ENCODE data around the gene NPEPPS.

Gene NPEPPS

DNA sequence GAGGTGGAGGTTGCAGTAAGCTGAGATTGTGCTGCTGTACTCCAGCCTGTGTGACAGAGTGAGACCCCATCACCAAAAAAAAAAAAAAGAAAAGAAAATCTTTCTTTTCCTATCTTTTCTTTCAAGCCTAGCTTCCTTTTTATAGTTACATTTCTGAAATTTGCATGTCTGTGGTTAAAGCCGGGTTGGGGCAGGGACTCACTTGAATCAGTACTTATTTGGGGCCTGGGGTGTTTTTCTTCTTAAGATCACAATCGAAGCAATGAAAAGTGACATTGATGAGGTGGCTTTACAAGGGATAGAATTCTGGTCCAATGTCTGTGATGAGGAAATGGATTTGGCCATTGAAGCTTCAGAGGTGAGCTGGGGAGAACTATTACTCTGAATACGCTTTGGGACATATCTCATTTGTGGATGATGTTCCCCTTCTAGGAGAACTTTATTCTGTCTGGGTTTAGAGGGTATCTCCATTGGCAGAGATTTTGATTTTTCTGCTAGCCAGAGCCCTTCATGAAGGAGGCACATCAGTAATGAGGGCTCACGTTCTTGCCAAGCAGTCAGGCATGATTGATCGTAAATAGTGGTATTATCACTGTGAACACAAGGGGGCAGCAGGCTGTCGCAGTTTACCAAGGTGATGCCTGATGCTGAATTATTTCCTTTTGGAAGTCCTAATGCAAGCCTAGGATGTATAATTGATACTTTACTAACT, 133.2 kb downstream of the NPEPPS start:
- DNase-seq = peak; percentile 61
- ATAC-seq = peak; percentile 72

DNA sequence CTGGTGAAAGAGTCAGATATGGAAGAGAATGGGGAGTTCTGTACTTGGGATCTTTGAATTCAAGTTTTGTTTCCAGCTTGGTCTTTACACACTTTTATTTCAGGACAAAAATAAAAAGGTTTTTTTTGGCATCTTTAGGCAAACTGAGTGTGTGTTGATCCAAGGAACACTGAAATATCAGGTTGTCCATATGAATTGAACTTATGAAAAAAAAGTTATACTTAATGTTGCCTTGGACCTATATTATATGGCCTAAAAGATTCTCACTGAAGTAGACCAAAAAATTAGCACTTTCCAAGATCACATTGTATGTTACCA, 133.7 kb downstream of the NPEPPS start:
- ATAC-seq (no peak), DNase-seq (no peak)

DNA sequence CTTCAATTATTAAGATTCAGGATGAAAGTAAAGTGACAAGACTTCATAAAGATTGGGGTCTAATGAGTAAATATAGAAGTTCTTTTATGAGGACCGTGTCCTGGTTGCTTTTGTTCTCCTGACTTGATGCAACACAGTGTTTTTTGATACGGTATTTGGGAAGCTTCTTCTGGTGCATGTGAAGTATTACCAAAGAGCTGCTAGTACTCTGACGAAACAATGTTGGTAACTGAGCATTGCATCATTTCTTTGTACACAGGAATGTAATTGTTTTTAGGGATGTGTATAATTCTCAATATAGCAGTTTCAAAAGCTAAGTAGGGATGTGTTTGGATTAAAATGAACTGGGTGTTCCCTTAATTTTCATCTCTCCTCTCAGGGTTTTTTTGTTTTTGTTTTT, 134.7 kb downstream of the NPEPPS start:
- ATAC-seq (no peak), DNase-seq (no peak)

DNA sequence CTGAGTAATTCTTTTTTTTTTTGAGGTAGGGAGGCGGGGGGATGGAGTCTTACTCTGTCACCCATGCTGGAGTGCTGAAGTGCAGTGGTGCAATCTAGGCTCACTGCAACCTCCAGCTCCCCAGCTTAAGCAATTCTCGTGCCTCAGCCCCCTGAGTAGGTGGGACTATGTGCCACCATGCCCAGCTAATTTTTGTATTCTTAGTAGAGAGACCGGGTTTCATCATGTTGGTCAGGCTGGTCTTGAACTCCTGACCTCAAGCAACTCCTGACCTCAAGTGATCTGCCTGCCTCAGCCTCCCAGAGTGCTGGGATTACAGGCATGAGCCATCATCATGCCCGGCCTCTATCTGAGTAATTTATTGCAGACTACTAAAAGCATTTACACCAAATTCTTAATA, 138.2 kb downstream of the NPEPPS start:
- ATAC-seq (no peak), DNase-seq (no peak)

DNA sequence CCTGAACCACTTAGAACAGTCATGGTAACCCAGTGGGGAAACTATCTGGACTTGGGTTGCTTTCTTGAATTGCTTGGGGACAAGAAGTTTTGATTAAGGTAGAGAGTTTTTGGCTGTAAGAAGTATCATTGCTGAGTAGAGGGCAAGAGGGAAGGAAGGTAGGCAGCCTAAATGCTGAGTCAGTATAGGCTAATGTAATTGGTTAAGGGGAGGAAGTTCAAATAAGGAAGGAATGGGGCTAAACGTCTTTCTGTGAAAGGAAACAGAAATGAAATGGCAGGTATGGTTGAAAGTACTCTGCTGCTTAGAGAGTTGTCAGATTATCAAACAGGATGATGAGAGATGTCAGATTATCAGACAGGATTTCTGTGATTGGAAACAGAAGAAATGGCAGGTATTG, 139.2 kb downstream of the NPEPPS start:
- ATAC-seq (no peak), DNase-seq (no peak)

Data from stimulated activated naive CD8-positive, alpha-beta T cell treated with anti-CD3 and anti-CD28 coated beads, Interleukin-15, Interleukin-2, amounts not matched to agents 100 U/mL and 50 U/mL, for 24 hours (primary cell).